Progenitor cell of endocrine pancreas (in vitro differentiated cells): Measurements from ENCODE around the gene ARL16. TPM values are rescaled to one million over a fixed set of nuclear protein-coding genes. Genes with fewer than 3 reads are reported as not detected.
A peak's percentile ranks its signal among the peaks of the same experiment; 100 is the strongest.

Source experiments
- DNase-seq: peaks from one replicate; pipeline ENCODE4 v3.0.0; 2021; ENCODE audit warnings: low spot score; ENCODE audit not compliant: unreplicated experiment
- H3K27ac Mint-ChIP-seq: 2 replicates; pipeline ENCODE4 v1.8.0; 2021; ENCODE audit warnings: mild to moderate bottlenecking, moderate library complexity, mixed read lengths
- H3K27me3 Mint-ChIP-seq: 2 replicates; pipeline ENCODE4 v1.8.0; 2021; ENCODE audit warnings: mixed read lengths
- H3K36me3 Mint-ChIP-seq: 2 replicates; pipeline ENCODE4 v1.8.0; 2022; ENCODE audit warnings: mixed read lengths; ENCODE audit not compliant: insufficient read depth
- H3K4me1 Mint-ChIP-seq: 2 replicates; pipeline ENCODE4 v1.8.0; 2021; ENCODE audit warnings: low read depth, mixed read lengths
- H3K4me3 Mint-ChIP-seq: 2 replicates; pipeline ENCODE4 v1.8.0; 2021; ENCODE audit warnings: low read depth, mild to moderate bottlenecking, moderate library complexity, mixed read lengths
- H3K9me3 Mint-ChIP-seq: 2 replicates; pipeline ENCODE4 v1.8.0; 2021; ENCODE audit warnings: low read depth, mixed read lengths
- CTCF ChIP-seq: fragments of 200-600 bp; sonication (generic); IDR thresholded peaks from one replicate; pipeline ENCODE4 v1.5.0; 2021; ENCODE audit warnings: antibody characterized with exemption, mild to moderate bottlenecking; ENCODE audit not compliant: unreplicated experiment
- total RNA-seq: library from RNA; stranded (reverse); gene quantifications from 2 replicates; pipeline ENCODE4 v1.2.1, GENCODE V29; 2021

The ARL16 gene
- total RNA-seq, 1 donor from 2014 or later: 42.1 TPM

- H3K4me1 Mint-ChIP-seq: peaks cover 20% of the 10 kb centered on the region
Measured at GRCh38 chr17:81710514-81711308, 27.1 kb upstream of the ARL16 start.

GRCh38 chr17:81708739-81709185 lies 25.2 kb upstream of the ARL16 start:
- Mint-ChIP-seq H3K4me3 (no peak overlapping the region), H3K36me3 (peaks cover 7% of the 10 kb centered on the region), H3K27ac (no peak overlapping the region), H3K27me3 (peaks cover 5% of the 10 kb centered on the region), H3K4me1 (peaks cover 18% of the 10 kb centered on the region), H3K9me3 (no peaks in the 10 kb centered on the region)
- DNase-seq: no peak
- TF ChIP-seq CTCF: no peak

More at GRCh38 chr17:81710514-81711308, 27.1 kb upstream of the ARL16 start:
- no peaks in the 10 kb centered on the region for H3K9me3 Mint-ChIP-seq
- peak overlapping the region; percentile 63 for H3K4me3 Mint-ChIP-seq
- H3K27me3 Mint-ChIP-seq: peaks cover 5% of the 10 kb centered on the region
- TF ChIP-seq CTCF: no peak
- peaks cover 6% of the 10 kb centered on the region for H3K36me3 Mint-ChIP-seq
- DNase-seq: no peak
- H3K27ac Mint-ChIP-seq: peak overlapping the region; percentile 69

GRCh38 chr17:81707725-81708646 lies 24.4 kb upstream of the ARL16 start:
- H3K4me3 Mint-ChIP-seq: no peak overlapping the region
- peaks cover 14% of the 10 kb centered on the region for H3K4me1 Mint-ChIP-seq
- H3K36me3 Mint-ChIP-seq: peaks cover 7% of the 10 kb centered on the region
- H3K27ac Mint-ChIP-seq: no peak overlapping the region
- peaks cover 5% of the 10 kb centered on the region for H3K27me3 Mint-ChIP-seq
- no peak for TF ChIP-seq CTCF
- no peaks in the 10 kb centered on the region for H3K9me3 Mint-ChIP-seq
- DNase-seq: no peak

GRCh38 chr17:81706757-81707624 lies 23.4 kb upstream of the ARL16 start:
- Mint-ChIP-seq H3K27me3 (peaks cover 5% of the 10 kb centered on the region), H3K36me3 (peaks cover 7% of the 10 kb centered on the region), H3K27ac (no peak overlapping the region), H3K4me1 (peaks cover 18% of the 10 kb centered on the region), H3K9me3 (no peaks in the 10 kb centered on the region), H3K4me3 (no peak overlapping the region)
- no peak for TF ChIP-seq CTCF
- no peak for DNase-seq
